ENCODE results near the gene WDHD1.

DNA sequence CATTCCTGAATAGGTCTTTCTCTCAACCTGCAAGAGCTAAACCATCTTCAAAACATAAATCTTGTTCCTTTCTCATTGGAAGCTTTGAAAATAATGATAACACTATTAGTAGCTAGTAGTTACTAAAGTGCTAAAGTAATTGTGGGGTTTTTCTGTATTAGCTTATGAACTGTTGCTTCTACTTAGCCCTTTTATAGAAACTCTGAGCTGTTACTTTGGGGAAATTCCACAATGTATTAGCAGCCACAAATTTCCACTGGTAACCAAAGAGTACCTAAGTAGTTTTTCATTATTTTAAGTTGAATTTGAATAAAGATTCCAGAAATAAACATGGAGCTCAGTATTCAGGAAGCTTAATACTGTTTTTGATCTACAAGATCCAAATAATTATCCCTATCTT is 18.2 kb upstream of the WDHD1 start:
- TF ChIP-seq, protein P1, sequence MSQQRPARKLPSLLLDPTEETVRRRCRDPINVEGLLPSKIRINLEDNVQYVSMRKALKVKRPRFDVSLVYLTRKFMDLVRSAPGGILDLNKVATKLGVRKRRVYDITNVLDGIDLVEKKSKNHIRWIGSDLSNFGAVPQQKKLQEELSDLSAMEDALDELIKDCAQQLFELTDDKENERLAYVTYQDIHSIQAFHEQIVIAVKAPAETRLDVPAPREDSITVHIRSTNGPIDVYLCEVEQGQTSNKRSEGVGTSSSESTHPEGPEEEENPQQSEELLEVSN (IDR thresholded peaks at IDR 0.05) = no peak
- TF ChIP-seq CTCF (IDR thresholded peaks at IDR 0.05; ENCODE audit: control extremely low read depth in 1 of 3, insufficient read depth in 1 of 3, low read depth in 1 of 3, low read length in 3 of 3) = no peak
- TF ChIP-seq POLR2AphosphoS5 (IDR thresholded peaks at IDR 0.05; ENCODE audit: low read depth, low read length) = no peak
- no peak for TF ChIP-seq EP300 (IDR thresholded peaks at IDR 0.05; ENCODE audit: borderline replicate concordance in 1 of 2, low read depth in 2 of 2, low read length in 2 of 2)
- no peak for TF ChIP-seq YY1 (IDR thresholded peaks at IDR 0.05; ENCODE audit: low read depth, low read length)
- no peak for TF ChIP-seq GABPA (IDR thresholded peaks at IDR 0.05; ENCODE audit: borderline replicate concordance, insufficient read depth, low read length)
- TF ChIP-seq POLR2A (IDR thresholded peaks at IDR 0.05; ENCODE audit: control extremely low read depth in 1 of 2, low read depth in 2 of 2, low read length in 2 of 2) = no peak
- no peak for TF ChIP-seq KDM1A (IDR thresholded peaks at IDR 0.05; ENCODE audit: borderline replicate concordance, low read length)
- no peak for TF ChIP-seq RAD21 (IDR thresholded peaks at IDR 0.05 in 1 of 2, conservative IDR thresholded peaks at IDR 0.05 in 1 of 2; ENCODE audit: low read depth in 2 of 2, low read length in 2 of 2)
- no peak for TF ChIP-seq CHD1 (IDR thresholded peaks at IDR 0.05; ENCODE audit: low read depth, low read length)
- no peak for TF ChIP-seq EZH2 (IDR thresholded peaks at IDR 0.05; ENCODE audit: low read depth, low read length, severe bottlenecking)

All from H1 (cell line).